HepG2 (cell line): Measurements from ENCODE around the gene ANKRD66. TPM values are rescaled to one million over a fixed set of nuclear protein-coding genes. Genes with fewer than 3 reads are reported as not detected.

Experiments used
- ATAC-seq: fragments of 200-7000 bp; cut with Tn5 transposase; 3 replicates; pipeline ENCODE4 v1.9.1; 2020; ENCODE audit warnings: mild to moderate bottlenecking, moderate library complexity
- BruUV-seq: library from RNA; stranded (reverse); fragments of 400-500 nt; replicated peaks from 2 replicates; lab custom pipeline; 2021; lab: Mats Ljungman, UMichigan
- CTCF ChIA-PET: fragments of 300-600 bp; formaldehyde crosslinking; extraction: SDS; loops from one replicate; lab custom pipeline; 2021; ENCODE audit warnings: low total read pairs, inconsistent platforms, low intra/inter-chr PET ratio; lab: Yijun Ruan, JAX
- POLR2A ChIA-PET: fragments of 350-600 bp; sonication (Branson Sonifier 250); formaldehyde crosslinking; loops from one replicate; lab custom pipeline; 2020; ENCODE audit warnings: antibody characterized with exemption, inconsistent platforms; lab: Yijun Ruan, JAX
- DNase-seq: peaks from one replicate; pipeline ENCODE4 v3.0.0-alpha.2; 2015; ENCODE audit warnings: low spot score
- FAIRE-seq: peaks from 3 replicates; lab custom pipeline; 2011; peaks lifted over from hg19 to GRCh38; lab: Jason Lieb, UNC
- H2AFZ ChIP-seq: one replicate; pipeline ENCODE4 v1.6.1; 2011; ENCODE audit warnings: low read length, inconsistent platforms
- H3K27ac ChIP-seq: fragments of 300-600 bp; 3 replicates; pipeline ENCODE4 v1.8.0; 2011; ENCODE audit warnings: mixed run types, mild to moderate bottlenecking, mixed read lengths, low read length, inconsistent platforms; ENCODE audit not compliant: insufficient read depth; ENCODE audit errors: extremely low read length
- H3K27me3 ChIP-seq, 2 experiments: fragments of 200-600 bp in 1 of 2; 2 replicates in 1 of 2; 3 replicates in 1 of 2; pipeline versions ENCODE4 v1.6.0 to v1.8.0; 2011; ENCODE audit warnings: low read length in 2 of 2, mild to moderate bottlenecking in 2 of 2, moderate library complexity in 2 of 2, inconsistent platforms in 1 of 2; ENCODE audit not compliant: insufficient read depth in 2 of 2, control insufficient read depth in 1 of 2
- H3K36me3 ChIP-seq, 2 experiments: fragments of 200-600 bp in 1 of 2; replicated peaks in 1 of 2; 2 replicates in 1 of 2; 3 replicates in 1 of 2; pipeline versions ENCODE4 v1.5.1 to v1.8.0; 2011; ENCODE audit warnings: low read length in 2 of 2, inconsistent platforms in 1 of 2; ENCODE audit not compliant: insufficient read depth in 2 of 2, control insufficient read depth in 1 of 2
- H3K4me1 ChIP-seq: 2 replicates; pipeline ENCODE4 v1.5.1; 2012; ENCODE audit warnings: low read length, inconsistent platforms; ENCODE audit not compliant: insufficient read depth
- H3K4me2 ChIP-seq: 2 replicates; pipeline ENCODE4 v1.6.0; 2011; ENCODE audit warnings: low read depth, low read length, inconsistent platforms
- H3K4me3 ChIP-seq, 3 experiments: fragments of 200-600 bp in 1 of 3; sonication (generic), shearing (Covaris generic) in 1 of 3; replicated peaks in 1 of 3; 2 replicates each; pipeline ENCODE4 v1.5.1; 2011 to 2016; ENCODE audit warnings: low read length in 3 of 3, inconsistent platforms in 2 of 3, low read depth in 2 of 3, mild to moderate bottlenecking in 2 of 3, control low read depth in 1 of 3, mixed read lengths in 1 of 3; ENCODE audit not compliant: insufficient read depth in 1 of 3
- H3K79me2 ChIP-seq: one replicate; pipeline ENCODE4 v1.6.1; 2011; ENCODE audit warnings: low read length, inconsistent platforms; ENCODE audit not compliant: insufficient read depth
- H3K9ac ChIP-seq: 2 replicates; pipeline ENCODE4 v1.6.0; 2011; ENCODE audit warnings: mild to moderate bottlenecking, low read depth, low read length, inconsistent platforms; ENCODE audit not compliant: insufficient read depth
- H3K9me3 ChIP-seq: 2 replicates; pipeline ENCODE4 v1.5.1; 2012; ENCODE audit warnings: mild to moderate bottlenecking, low read length
- H4K20me1 ChIP-seq: 2 replicates; pipeline ENCODE4 v1.6.0; 2011; ENCODE audit warnings: inconsistent platforms, mild to moderate bottlenecking, low read length, moderate library complexity; ENCODE audit not compliant: insufficient read depth
- BHLHE40 ChIP-seq: IDR thresholded peaks from 2 replicates; pipeline ENCODE4 v1.6.1; 2011; ENCODE audit warnings: low read length, improper control_type of control experiment
- CREBL2 ChIP-seq: sonication (generic); formaldehyde crosslinking; IDR thresholded peaks from 2 replicates; pipeline ENCODE4 v1.8.1; 2023; ENCODE audit warnings: missing genetic modification reagents, mild to moderate bottlenecking, borderline replicate concordance
- MAFF ChIP-seq: IDR thresholded peaks from 2 replicates; pipeline ENCODE4 v1.6.1; 2011; ENCODE audit warnings: low read depth, low read length, improper control_type of control experiment
- MAFG ChIP-seq: sonication (generic); formaldehyde crosslinking; IDR thresholded peaks from 2 replicates; pipeline ENCODE4 v1.5.1; 2020; ENCODE audit warnings: mild to moderate bottlenecking, missing genetic modification reagents
- MAFK ChIP-seq, 2 experiments: IDR thresholded peaks in 1 of 2; conservative IDR thresholded peaks in 1 of 2; 2 replicates each; pipeline ENCODE4 v1.6.1; 2011; ENCODE audit warnings: improper control_type of control experiment in 2 of 2, low read length in 2 of 2
- PAX8 ChIP-seq: sonication (generic); formaldehyde crosslinking; IDR thresholded peaks from 2 replicates; pipeline ENCODE4 v1.8.0; 2022; ENCODE audit warnings: mild to moderate bottlenecking, missing genetic modification reagents, borderline replicate concordance
- ZMYM4 ChIP-seq: sonication (generic); formaldehyde crosslinking; IDR thresholded peaks from 2 replicates; pipeline ENCODE4 v1.8.1; 2023; ENCODE audit warnings: mild to moderate bottlenecking, missing genetic modification reagents
- ZNF430 ChIP-seq: sonication (generic); formaldehyde crosslinking; IDR thresholded peaks from 2 replicates; pipeline ENCODE4 v1.9.0; 2021; ENCODE audit warnings: mild to moderate bottlenecking, missing genetic modification reagents
- ZNF639 ChIP-seq: conservative IDR thresholded peaks from 2 replicates; pipeline ENCODE4 v1.6.1; 2018; ENCODE audit warnings: missing genetic modification reagents
- ZNF703 ChIP-seq: sonication (generic); formaldehyde crosslinking; IDR thresholded peaks from 2 replicates; pipeline ENCODE4 v1.5.1; 2020; ENCODE audit warnings: missing genetic modification reagents, mild to moderate bottlenecking, moderate library complexity, borderline replicate concordance
- ZNF772 ChIP-seq: sonication (generic); formaldehyde crosslinking; IDR thresholded peaks from 2 replicates; pipeline ENCODE4 v1.5.0; 2020; ENCODE audit warnings: mild to moderate bottlenecking, missing genetic modification reagents
- ZNF790 ChIP-seq: sonication (generic); formaldehyde crosslinking; IDR thresholded peaks from 2 replicates; pipeline ENCODE4 v1.8.0; 2022; ENCODE audit warnings: missing genetic modification reagents, mild to moderate bottlenecking, borderline replicate concordance
- WGBS: methylation state at CpG from one replicate; pipeline ENCODE4 v1.1.6; 2017; ENCODE audit warnings: low lambda C conversion rate; 5-methylcytosine and 5-hydroxymethylcytosine counted together
- in situ Hi-C: cut with HindIII; loops from 2 replicates; pipeline ENCODE4 v1.10.0; 2017; ENCODE audit warnings: low pct_unique_long_range_greater_than_20kb; ENCODE audit not compliant: extremely low pct_ligation_motif_present
- intact Hi-C: fragments of 100-400 bp; cut with micrococcal nuclease; formaldehyde crosslinking; loops from one replicate; pipeline ENCODE4 v1.10.0; 2022; ENCODE audit not compliant: unreplicated experiment
- polyA plus RNA-seq, 8 experiments: library from polyadenylated mRNA; depleted of rRNA in 3 of 8; stranded (reverse) in 7 of 8; unstranded in 1 of 8; fragments of >200 nt; fragmentation: Illumina TruSeq in 4 of 8; extraction: Trizol in 4 of 8; gene quantifications; 2 replicates each; pipeline versions ENCODE4 v1.2.1 to v1.2.3, GENCODE V29; 2011 to 2016; ENCODE audit warnings: low read depth in 4 of 8, missing spikeins in 1 of 8, mixed read lengths in 1 of 8; ENCODE audit not compliant: insufficient read depth in 1 of 8
- total RNA-seq, 5 experiments: library from RNA; depleted of rRNA; stranded (reverse); fragments of >200 nt; fragmentation: Illumina TruSeq; extraction: Trizol; gene quantifications; 2 replicates each; pipeline ENCODE4 v1.2.3, GENCODE V29; 2016; ENCODE audit warnings: low read depth in 1 of 5
- TF ChIP-seq, protein P1 (sequence below): IDR thresholded peaks from 2 replicates; pipeline ENCODE4 v1.6.1; 2018; ENCODE audit warnings: missing genetic modification reagents

Gene ANKRD66
- total and polyA plus RNA-seq, 2 of the 13 experiments (the other 11 are each of a cell fraction or from before 2014, with no cell fraction given): not detected

DNA sequence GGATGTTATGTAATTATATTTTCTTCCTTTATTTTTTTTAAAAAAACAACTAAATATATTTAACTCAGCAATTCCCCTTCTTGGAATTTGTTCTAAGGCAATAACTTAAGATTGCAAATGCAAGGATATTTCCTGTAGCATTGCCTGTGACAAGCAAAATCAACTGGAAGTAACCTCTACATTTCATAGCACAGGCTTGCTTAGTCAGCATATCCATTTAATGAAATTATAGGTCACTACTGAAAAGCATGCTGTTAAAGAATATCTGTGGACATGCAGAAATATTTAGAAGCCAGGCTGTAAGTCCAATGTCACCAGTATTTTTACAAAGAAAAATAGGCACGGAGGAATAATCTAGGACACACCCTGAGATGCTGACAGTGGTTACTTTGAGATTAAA is 37.8 kb downstream of the ANKRD66 start:
- TF ChIP-seq ZNF790 (no peak), MAFF (peak; percentile 85), ZNF703 (CRISPR knock-in tag) (no peak), PAX8 (CRISPR knock-in tag) (no peak), MAFK (conservative IDR thresholded peaks at IDR 0.05 in 1 of 2, IDR thresholded peaks at IDR 0.05 in 1 of 2; ENCODE audit: low read length in 2 of 2) (peak; percentile 88 to 91)
- no peak overlapping the region for H3K9ac ChIP-seq
- H3K27me3 ChIP-seq: no peaks in the 10 kb centered on the region
- H3K4me1 ChIP-seq: peaks cover 3% of the 10 kb centered on the region
- H3K36me3 ChIP-seq: no peaks in the 10 kb centered on the region
- no peak overlapping the region for H3K4me3 ChIP-seq
- BruUV-seq: no TSS peak
- H3K27ac ChIP-seq: no peak overlapping the region
- H3K4me2 ChIP-seq: no peak overlapping the region
- no peaks in the 10 kb centered on the region for H3K79me2 ChIP-seq
- CTCF ChIA-PET: no interaction called here
- 82% methylated on average over 1 of the region's 1 CpG for WGBS
- POLR2A ChIA-PET: no interaction called here
- in situ Hi-C loops (no loop called here), intact Hi-C loops (loop anchor here (5.0 to 10.0 kb wide), 2 partner anchors 100 to 208 kb away; partner anchors contain the start of gene TDRD6)
- ATAC-seq: no peak
- no peaks in the 10 kb centered on the region for H4K20me1 ChIP-seq
- DNase-seq: no peak
- no peak overlapping the region for H2AFZ ChIP-seq
- no peaks in the 10 kb centered on the region for H3K9me3 ChIP-seq
- FAIRE-seq: no peak

DNA sequence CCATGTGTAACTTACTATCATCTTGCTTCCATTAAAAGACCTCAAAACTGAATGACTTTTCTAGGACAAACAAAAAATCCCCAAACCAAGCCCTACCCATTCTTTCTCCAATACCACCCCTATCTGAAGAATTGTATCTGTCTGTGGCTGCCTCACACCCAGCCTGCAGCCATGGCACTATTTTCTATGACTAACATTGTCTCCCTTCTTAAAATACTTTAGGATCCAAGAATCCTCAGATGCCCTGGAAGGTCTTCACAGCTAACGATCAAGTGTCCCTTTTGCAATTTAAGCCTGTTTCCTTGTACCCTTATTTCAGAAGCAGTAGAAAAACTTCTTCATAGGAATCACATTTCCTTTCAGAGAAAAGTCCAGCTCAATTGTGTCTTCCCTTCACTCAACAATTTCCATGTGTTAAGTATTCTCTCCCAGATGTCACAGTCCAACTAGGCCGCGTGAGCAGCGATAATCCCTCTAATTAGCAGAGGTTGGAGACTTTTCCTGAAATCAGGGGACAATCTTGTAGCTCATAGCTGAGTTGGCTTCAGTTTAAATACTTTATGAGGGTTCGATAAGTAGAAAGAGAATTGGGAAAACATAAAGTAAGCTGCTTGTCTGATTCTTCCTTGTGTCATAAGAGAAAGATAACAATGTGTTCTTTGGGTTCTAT is 41.3 kb downstream of the ANKRD66 start:
- WGBS: 54% methylated on average over 5 of the region's 5 CpGs
- FAIRE-seq: no peak
- Histone ChIP-seq H3K36me3 (no peaks in the 10 kb centered on the region), H3K4me2 (no peak overlapping the region), H4K20me1 (no peaks in the 10 kb centered on the region), H3K79me2 (no peaks in the 10 kb centered on the region), H2AFZ (no peak overlapping the region), H3K9me3 (no peaks in the 10 kb centered on the region), H3K4me3 (no peak overlapping the region), H3K27me3 (no peaks in the 10 kb centered on the region), H3K4me1 (peaks cover 16% of the 10 kb centered on the region), H3K9ac (no peak overlapping the region), H3K27ac (no peak overlapping the region)
- no peak for DNase-seq
- in situ Hi-C loops (no loop called here), intact Hi-C loops (loop anchor here (10.0 kb wide), 1 partner anchor 103 kb away; the partner anchor contains the start of gene TDRD6)
- CTCF ChIA-PET: no interaction called here
- no peak for ATAC-seq
- POLR2A ChIA-PET: no interaction called here
- no TSS peak for BruUV-seq
- no peak for TF ChIP-seq ZNF772 (CRISPR knock-in tag)
- TF ChIP-seq, protein P1, sequence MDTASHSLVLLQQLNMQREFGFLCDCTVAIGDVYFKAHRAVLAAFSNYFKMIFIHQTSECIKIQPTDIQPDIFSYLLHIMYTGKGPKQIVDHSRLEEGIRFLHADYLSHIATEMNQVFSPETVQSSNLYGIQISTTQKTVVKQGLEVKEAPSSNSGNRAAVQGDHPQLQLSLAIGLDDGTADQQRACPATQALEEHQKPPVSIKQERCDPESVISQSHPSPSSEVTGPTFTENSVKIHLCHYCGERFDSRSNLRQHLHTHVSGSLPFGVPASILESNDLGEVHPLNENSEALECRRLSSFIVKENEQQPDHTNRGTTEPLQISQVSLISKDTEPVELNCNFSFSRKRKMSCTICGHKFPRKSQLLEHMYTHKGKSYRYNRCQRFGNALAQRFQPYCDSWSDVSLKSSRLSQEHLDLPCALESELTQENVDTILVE (CRISPR knock-in tag): no peak
- no peak for TF ChIP-seq BHLHE40
- TF ChIP-seq ZNF430 (CRISPR knock-in tag): no peak
- TF ChIP-seq CREBL2: no peak
- no peak for TF ChIP-seq ZNF639 (CRISPR knock-in tag)
- no peak for TF ChIP-seq ZMYM4 (CRISPR knock-in tag)
- no peak for TF ChIP-seq MAFG (CRISPR knock-in tag)
